Hypothalamus (tissue), 51 donors: ENCODE measurements around the gene CDH2.

ENCODE experiments used
- DNase-seq, 51 donors: peaks; one replicate each; lab custom pipeline; 2025; lab: John Stamatoyannopoulos, UW

The CDH2 gene

GRCh38 chr18:28176948-28177827, at the start of gene CDH2:
Gene CDH2 (minus strand): TSS chr18:28177130. CDS start chr18:28177022, 108 bp downstream.
- DNase-seq, result peak; percentile 32 to 88 (median 76)

- DNase-seq, result no peak
Measured at GRCh38 chr18:28212060-28212459, 35.1 kb upstream of the CDH2 start.

GRCh38 chr18:28208712-28209265, 31.9 kb upstream of the CDH2 start:
- no peak for DNase-seq

GRCh38 chr18:28208268-28208667, 31.3 kb upstream of the CDH2 start:
- DNase-seq, result no peak

GRCh38 chr18:28204154-28204553, 27.2 kb upstream of the CDH2 start:
- no peak for DNase-seq

GRCh38 chr18:28201056-28201455, 24.1 kb upstream of the CDH2 start:
- no peak for DNase-seq

GRCh38 chr18:28198620-28199019, 21.7 kb upstream of the CDH2 start:
- peak in 1 of 51 donors; percentile 48 for DNase-seq

GRCh38 chr18:28193177-28193778, 16.3 kb upstream of the CDH2 start:
- DNase-seq, result no peak

GRCh38 chr18:28189400-28190239, 12.7 kb upstream of the CDH2 start:
- peak in 4 of 51 donors; percentile 0 to 26 (median 16) for DNase-seq

GRCh38 chr18:28185121-28185520, 8.2 kb upstream of the CDH2 start:
- DNase-seq, result no peak

- DNase-seq, result no peak
Measured at GRCh38 chr18:28183418-28184078, 6.6 kb upstream of the CDH2 start.

GRCh38 chr18:28181616-28182015, 4.7 kb upstream of the CDH2 start:
- no peak for DNase-seq

- DNase-seq, result peak in 1 of 51 donors; percentile 38
Measured at GRCh38 chr18:28178720-28179119, 1.8 kb upstream of the CDH2 start.

GRCh38 chr18:28177828-28178635, 1.1 kb upstream of the CDH2 start:
- peak in 50 of 51 donors; percentile 22 to 91 (median 75) for DNase-seq

GRCh38 chr18:28176698-28176947, 307 bp downstream of the CDH2 start:
- DNase-seq, result peak in 6 of 51 donors; percentile 48 to 71 (median 54)

- DNase-seq, result peak in 27 of 51 donors; percentile 24 to 75 (median 45)
Measured at GRCh38 chr18:28175930-28176697, 816 bp downstream of the CDH2 start.

- DNase-seq, result peak in 28 of 51 donors; percentile 8 to 64 (median 36)
Measured at GRCh38 chr18:28175150-28175929, 1.6 kb downstream of the CDH2 start.
